ENCODE measurements around the gene DNAJB6. TPM values are rescaled to one million over a fixed set of nuclear protein-coding genes. Genes with fewer than 3 reads are reported as not detected.

Gene DNAJB6
- total RNA-seq, 2 donors from 2014 or later = 78.0 to 81.8 TPM

DNA sequence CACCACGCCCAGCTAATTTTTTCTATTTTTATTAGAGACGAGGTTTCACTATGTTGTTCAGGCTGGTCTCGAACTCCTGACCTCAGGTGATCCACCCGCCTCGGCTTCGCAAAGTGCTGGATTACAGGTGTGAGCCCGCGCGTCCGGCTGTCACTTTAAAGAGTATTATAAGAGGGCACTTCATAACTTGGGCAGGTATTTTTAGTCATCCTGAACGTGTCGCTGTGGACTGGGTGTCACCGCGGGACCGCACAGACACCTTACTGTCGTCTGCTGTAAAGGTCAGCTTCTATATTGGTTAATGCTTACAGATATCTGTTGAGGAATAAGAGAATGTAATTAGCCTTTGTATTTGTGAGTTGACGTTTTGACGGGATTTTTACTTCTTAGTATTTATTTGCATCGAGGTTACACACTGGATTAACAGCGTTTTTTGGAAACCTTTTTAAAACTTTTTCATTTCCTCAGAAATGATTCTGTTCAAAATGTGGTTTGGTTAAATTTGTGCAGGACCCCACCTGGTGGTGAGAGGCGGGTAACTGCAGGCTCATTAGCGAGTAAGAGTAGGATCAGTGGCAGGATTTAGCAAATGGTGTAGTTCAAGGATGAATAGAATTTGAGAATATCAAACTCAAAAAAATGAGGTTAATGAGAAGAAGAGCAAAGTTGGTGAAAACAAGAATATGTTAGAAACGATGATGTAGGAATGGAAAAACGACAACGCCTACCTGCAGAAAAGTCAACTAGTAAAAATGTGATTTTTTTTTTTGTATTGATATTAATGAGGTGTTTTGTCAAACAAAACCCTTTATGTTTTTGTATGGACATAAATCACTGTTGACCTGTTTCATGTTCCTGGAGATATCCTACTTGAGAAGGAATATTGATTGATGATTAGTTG, 3.2 kb downstream of the DNAJB6 start:
- Histone ChIP-seq H3K9ac (ENCODE audit: low read depth in 2 of 2, low read length in 2 of 2) (no peak overlapping the region), H3K9me3 (no peaks in the 10 kb centered on the region), H3K27me3 (no peaks in the 10 kb centered on the region), H3K4me3 (no peak overlapping the region), H3K27ac (no peak overlapping the region), H3K36me3 (no peaks in the 10 kb centered on the region), H3K4me1 (peaks cover 10% of the 10 kb centered on the region)
- intact Hi-C loops (cut with DNase I) = loop anchor here (10.0 kb wide), 1 partner anchor 65 kb away; no protein-coding TSS in a partner anchor
- TF ChIP-seq, protein P1, sequence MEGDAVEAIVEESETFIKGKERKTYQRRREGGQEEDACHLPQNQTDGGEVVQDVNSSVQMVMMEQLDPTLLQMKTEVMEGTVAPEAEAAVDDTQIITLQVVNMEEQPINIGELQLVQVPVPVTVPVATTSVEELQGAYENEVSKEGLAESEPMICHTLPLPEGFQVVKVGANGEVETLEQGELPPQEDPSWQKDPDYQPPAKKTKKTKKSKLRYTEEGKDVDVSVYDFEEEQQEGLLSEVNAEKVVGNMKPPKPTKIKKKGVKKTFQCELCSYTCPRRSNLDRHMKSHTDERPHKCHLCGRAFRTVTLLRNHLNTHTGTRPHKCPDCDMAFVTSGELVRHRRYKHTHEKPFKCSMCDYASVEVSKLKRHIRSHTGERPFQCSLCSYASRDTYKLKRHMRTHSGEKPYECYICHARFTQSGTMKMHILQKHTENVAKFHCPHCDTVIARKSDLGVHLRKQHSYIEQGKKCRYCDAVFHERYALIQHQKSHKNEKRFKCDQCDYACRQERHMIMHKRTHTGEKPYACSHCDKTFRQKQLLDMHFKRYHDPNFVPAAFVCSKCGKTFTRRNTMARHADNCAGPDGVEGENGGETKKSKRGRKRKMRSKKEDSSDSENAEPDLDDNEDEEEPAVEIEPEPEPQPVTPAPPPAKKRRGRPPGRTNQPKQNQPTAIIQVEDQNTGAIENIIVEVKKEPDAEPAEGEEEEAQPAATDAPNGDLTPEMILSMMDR (IDR thresholded peaks at IDR 0.05) = peak; percentile 87
- peak; percentile 74 for DNase-seq

GRCh38 chr7:157347217-157347904, 10.6 kb downstream of the DNAJB6 start:
- no peaks in the 10 kb centered on the region for H3K27me3 ChIP-seq
- TF ChIP-seq, protein P1 (IDR thresholded peaks at IDR 0.05) = no peak
- DNase-seq = no peak
- no peak overlapping the region for H3K4me3 ChIP-seq
- intact Hi-C loops (cut with DNase I) = no loop called here
- H3K27ac ChIP-seq = no peak overlapping the region
- H3K36me3 ChIP-seq = no peaks in the 10 kb centered on the region
- no peaks in the 10 kb centered on the region for H3K9me3 ChIP-seq
- H3K9ac ChIP-seq (ENCODE audit: low read depth in 2 of 2, low read length in 2 of 2) = no peak overlapping the region
- no peaks in the 10 kb centered on the region for H3K4me1 ChIP-seq

DNA sequence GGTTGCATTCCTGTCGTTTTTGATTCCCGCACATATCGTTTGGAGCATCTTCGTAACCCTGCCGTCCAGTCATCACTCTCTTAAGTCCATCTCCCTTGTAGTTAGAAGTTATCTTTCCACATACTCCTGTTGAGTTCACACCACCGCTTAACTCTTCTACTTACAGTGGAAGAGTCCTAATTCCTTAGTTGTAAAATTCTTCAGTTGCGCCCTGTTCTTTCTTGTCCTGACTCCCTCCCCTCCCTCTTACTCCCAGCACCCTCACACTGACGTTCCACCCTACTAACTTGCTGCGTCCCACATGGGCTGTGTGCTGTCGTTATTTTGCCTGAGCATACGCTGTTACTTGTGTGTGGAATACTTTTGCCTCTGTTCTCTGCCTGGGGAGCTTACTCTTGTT, 11.7 kb downstream of the DNAJB6 start:
- no peaks in the 10 kb centered on the region for H3K36me3 ChIP-seq
- H3K27me3 ChIP-seq = no peaks in the 10 kb centered on the region
- DNase-seq = no peak
- H3K27ac ChIP-seq = no peak overlapping the region
- intact Hi-C loops (cut with DNase I) = no loop called here
- no peaks in the 10 kb centered on the region for H3K9me3 ChIP-seq
- no peak overlapping the region for H3K4me3 ChIP-seq
- TF ChIP-seq, protein P1 (IDR thresholded peaks at IDR 0.05) = no peak
- H3K4me1 ChIP-seq = no peaks in the 10 kb centered on the region
- H3K9ac ChIP-seq (ENCODE audit: low read depth in 2 of 2, low read length in 2 of 2) = no peak overlapping the region

GRCh38 chr7:157352516-157352915, 15.7 kb downstream of the DNAJB6 start:
- TF ChIP-seq, protein P1 (IDR thresholded peaks at IDR 0.05) = no peak
- Histone ChIP-seq H3K9ac (ENCODE audit: low read depth in 2 of 2, low read length in 2 of 2) (no peak overlapping the region), H3K27me3 (no peaks in the 10 kb centered on the region), H3K9me3 (no peaks in the 10 kb centered on the region), H3K4me1 (peaks cover 9% of the 10 kb centered on the region), H3K27ac (no peak overlapping the region), H3K4me3 (no peak overlapping the region), H3K36me3 (no peaks in the 10 kb centered on the region)
- intact Hi-C loops (cut with DNase I) = no loop called here
- no peak for DNase-seq

GRCh38 chr7:157355784-157356511, 19.1 kb downstream of the DNAJB6 start:
- H3K27me3 ChIP-seq = no peaks in the 10 kb centered on the region
- intact Hi-C loops (cut with DNase I) = no loop called here
- H3K9me3 ChIP-seq = no peaks in the 10 kb centered on the region
- no peak for DNase-seq
- H3K4me3 ChIP-seq = no peak overlapping the region
- no peak overlapping the region for H3K9ac ChIP-seq (ENCODE audit: low read depth in 2 of 2, low read length in 2 of 2)
- H3K4me1 ChIP-seq = peaks cover 9% of the 10 kb centered on the region
- H3K27ac ChIP-seq = no peak overlapping the region
- TF ChIP-seq, protein P1 (IDR thresholded peaks at IDR 0.05) = no peak
- no peaks in the 10 kb centered on the region for H3K36me3 ChIP-seq
